ENCODE results near the gene TBC1D1. TPM values are rescaled to one million over a fixed set of nuclear protein-coding genes. Genes with fewer than 3 reads are reported as not detected.

TBC1D1 gene
- total and polyA plus RNA-seq, 2 experiments from 2014 or later = 100.0 to 214 TPM

DNA sequence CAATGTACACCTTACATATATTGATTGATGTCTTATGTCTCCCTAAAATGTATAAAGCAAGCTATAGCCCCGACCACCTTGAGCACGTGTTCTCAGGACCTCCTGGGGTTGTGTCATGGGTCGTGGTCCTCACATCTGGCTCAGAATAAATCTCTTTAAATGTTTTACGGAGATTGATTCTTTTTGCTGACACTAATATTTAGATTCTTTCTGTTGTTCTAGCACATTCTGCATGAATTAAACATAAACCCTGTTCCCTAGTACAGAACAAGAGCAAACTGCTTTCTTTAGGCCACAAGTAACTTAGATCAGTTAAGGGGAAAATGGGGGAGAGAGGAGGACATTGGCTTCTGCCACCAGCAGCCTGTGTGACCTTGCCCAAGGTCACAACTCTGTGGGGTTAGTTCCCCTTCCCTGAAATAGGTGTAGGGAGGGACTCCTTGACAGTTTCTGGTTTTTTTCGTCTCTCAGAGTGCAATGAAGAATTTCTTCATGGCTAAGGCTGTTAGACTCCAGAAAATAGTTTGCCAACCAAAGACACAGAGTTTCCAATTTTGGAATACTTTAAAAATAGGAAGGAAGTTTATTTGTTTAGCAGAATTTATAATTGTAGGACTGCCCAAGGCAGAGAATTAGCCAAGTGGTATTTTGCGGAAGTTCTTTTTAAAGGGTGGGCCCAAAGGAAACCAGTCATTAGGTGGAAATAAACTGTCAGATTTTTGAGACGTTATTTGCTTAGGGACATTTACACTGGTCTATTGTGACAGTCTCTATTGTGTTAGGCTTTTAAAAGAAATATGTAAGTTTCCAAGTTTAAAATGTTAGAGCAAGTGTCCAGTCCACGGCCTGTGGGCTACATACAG lies 98.7 kb downstream of the TBC1D1 start:
- no peaks in the 10 kb centered on the region for H3K9me3 ChIP-seq (ENCODE audit: low read depth)
- H3K27me3 ChIP-seq = no peaks in the 10 kb centered on the region
- TF ChIP-seq, protein P1, sequence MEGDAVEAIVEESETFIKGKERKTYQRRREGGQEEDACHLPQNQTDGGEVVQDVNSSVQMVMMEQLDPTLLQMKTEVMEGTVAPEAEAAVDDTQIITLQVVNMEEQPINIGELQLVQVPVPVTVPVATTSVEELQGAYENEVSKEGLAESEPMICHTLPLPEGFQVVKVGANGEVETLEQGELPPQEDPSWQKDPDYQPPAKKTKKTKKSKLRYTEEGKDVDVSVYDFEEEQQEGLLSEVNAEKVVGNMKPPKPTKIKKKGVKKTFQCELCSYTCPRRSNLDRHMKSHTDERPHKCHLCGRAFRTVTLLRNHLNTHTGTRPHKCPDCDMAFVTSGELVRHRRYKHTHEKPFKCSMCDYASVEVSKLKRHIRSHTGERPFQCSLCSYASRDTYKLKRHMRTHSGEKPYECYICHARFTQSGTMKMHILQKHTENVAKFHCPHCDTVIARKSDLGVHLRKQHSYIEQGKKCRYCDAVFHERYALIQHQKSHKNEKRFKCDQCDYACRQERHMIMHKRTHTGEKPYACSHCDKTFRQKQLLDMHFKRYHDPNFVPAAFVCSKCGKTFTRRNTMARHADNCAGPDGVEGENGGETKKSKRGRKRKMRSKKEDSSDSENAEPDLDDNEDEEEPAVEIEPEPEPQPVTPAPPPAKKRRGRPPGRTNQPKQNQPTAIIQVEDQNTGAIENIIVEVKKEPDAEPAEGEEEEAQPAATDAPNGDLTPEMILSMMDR (IDR thresholded peaks at IDR 0.05; ENCODE audit: low read depth, low read length) = no peak
- peak overlapping the region; percentile 80 for H3K27ac ChIP-seq
- no peak overlapping the region for H3K4me3 ChIP-seq
- H3K36me3 ChIP-seq = no peaks in the 10 kb centered on the region
- no peak for DNase-seq (ENCODE audit: low read depth in 1 of 2, low spot score in 1 of 2)
- peaks cover 28% of the 10 kb centered on the region for H3K4me1 ChIP-seq (ENCODE audit: low read depth)

GRCh38 chr4:37990731-37991245 lies 99.9 kb downstream of the TBC1D1 start:
- Histone ChIP-seq H3K4me3 (no peak overlapping the region), H3K36me3 (no peaks in the 10 kb centered on the region), H3K9me3 (ENCODE audit: low read depth) (no peaks in the 10 kb centered on the region), H3K27me3 (no peaks in the 10 kb centered on the region), H3K4me1 (ENCODE audit: low read depth) (peaks cover 28% of the 10 kb centered on the region), H3K27ac (peak overlapping the region; percentile 80)
- no peak for DNase-seq (ENCODE audit: low read depth in 1 of 2, low spot score in 1 of 2)
- TF ChIP-seq, protein P1 (IDR thresholded peaks at IDR 0.05; ENCODE audit: low read depth, low read length) = no peak

DNA sequence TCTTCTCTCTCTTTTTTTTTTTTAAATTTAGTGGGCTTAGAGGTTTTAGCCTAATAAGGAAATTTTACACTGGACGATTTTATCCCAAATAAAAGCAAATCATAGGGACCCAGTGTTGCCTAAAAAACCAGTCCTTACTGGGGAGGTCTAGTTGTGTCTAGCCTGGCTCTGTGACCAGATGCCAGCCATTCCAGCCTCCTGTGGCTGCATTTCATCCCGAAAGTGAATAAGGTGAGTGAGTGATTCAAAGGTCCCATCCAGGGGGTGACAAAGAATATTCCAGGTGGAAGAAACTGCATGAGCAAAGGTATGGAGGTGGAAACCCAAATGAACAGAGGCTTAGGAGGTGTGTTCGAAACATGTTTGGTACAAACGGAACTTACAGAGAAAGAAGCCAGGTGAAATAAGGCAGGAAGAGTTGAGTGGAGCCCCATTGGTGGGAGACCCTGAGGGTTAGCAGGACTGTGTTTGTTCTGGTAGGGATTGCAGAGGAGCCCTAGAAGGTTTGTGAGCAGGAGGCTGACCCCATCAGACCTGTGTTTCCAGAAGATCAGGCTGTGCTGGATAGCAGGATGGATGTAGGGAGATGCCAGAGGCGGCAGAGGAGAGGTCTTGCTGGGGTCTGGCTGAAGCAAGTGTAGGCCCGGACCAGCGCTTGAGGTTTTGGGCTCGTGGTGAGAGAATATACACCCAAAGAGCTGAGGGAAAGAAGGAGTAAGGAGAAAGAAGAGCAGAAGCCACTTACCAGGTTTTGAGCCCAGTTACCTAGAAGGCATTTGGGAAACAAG lies 100.9 kb downstream of the TBC1D1 start:
- no peaks in the 10 kb centered on the region for H3K9me3 ChIP-seq (ENCODE audit: low read depth)
- no peak for DNase-seq (ENCODE audit: low read depth in 1 of 2, low spot score in 1 of 2)
- TF ChIP-seq, protein P1 (IDR thresholded peaks at IDR 0.05; ENCODE audit: low read depth, low read length) = no peak
- H3K27me3 ChIP-seq = no peaks in the 10 kb centered on the region
- H3K36me3 ChIP-seq = no peaks in the 10 kb centered on the region
- H3K4me3 ChIP-seq = no peak overlapping the region
- H3K27ac ChIP-seq = peak overlapping the region; percentile 80
- peaks cover 28% of the 10 kb centered on the region for H3K4me1 ChIP-seq (ENCODE audit: low read depth)

- peak in 1 of 2 donors; percentile 30 for DNase-seq (ENCODE audit: low read depth in 1 of 2, low spot score in 1 of 2)
- Histone ChIP-seq H3K36me3 (no peaks in the 10 kb centered on the region), H3K4me1 (ENCODE audit: low read depth) (peaks cover 27% of the 10 kb centered on the region), H3K27ac (no peak overlapping the region), H3K4me3 (no peak overlapping the region), H3K27me3 (no peaks in the 10 kb centered on the region), H3K9me3 (ENCODE audit: low read depth) (no peaks in the 10 kb centered on the region)
- TF ChIP-seq, protein P1 (IDR thresholded peaks at IDR 0.05; ENCODE audit: low read depth, low read length) = no peak
Measured at GRCh38 chr4:37993806-37994205, 102.9 kb downstream of the TBC1D1 start.

- Histone ChIP-seq H3K36me3 (no peaks in the 10 kb centered on the region), H3K9me3 (ENCODE audit: low read depth) (no peaks in the 10 kb centered on the region), H3K4me1 (ENCODE audit: low read depth) (peaks cover 19% of the 10 kb centered on the region), H3K27ac (no peak overlapping the region), H3K27me3 (no peaks in the 10 kb centered on the region), H3K4me3 (no peak overlapping the region)
- no peak for DNase-seq (ENCODE audit: low read depth in 1 of 2, low spot score in 1 of 2)
- TF ChIP-seq, protein P1 (IDR thresholded peaks at IDR 0.05; ENCODE audit: low read depth, low read length) = no peak
Measured at GRCh38 chr4:37994569-37994968, 103.7 kb downstream of the TBC1D1 start.

Measured in cardiac muscle cell (in vitro differentiated cells and primary cell).